ENCODE measurements around the gene ERFL.
"Not testable (repeated sequence)": the region's sequence is repeated elsewhere in the genome, so short reads cannot be mapped to it uniquely, and the experiment has no call there.

ERFL gene

GRCh38 chr19:41941410-41942202 is 13.4 kb upstream of the ERFL start:
- DNase-seq (ENCODE audit: low read depth) = no peak

- DNase-seq (ENCODE audit: low read depth) = no peak
Measured at GRCh38 chr19:41940731-41941409, 12.6 kb upstream of the ERFL start.

- no peak for DNase-seq (ENCODE audit: low read depth)
Measured at GRCh38 chr19:41939861-41940730, 11.8 kb upstream of the ERFL start.

- DNase-seq (ENCODE audit: low read depth) = not testable (repeated sequence)
Measured at GRCh38 chr19:41939209-41939608, 11.0 kb upstream of the ERFL start.

- DNase-seq (ENCODE audit: low read depth) = no peak
Measured at GRCh38 chr19:41937525-41938468, 9.5 kb upstream of the ERFL start.

- DNase-seq (ENCODE audit: low read depth) = no peak
Measured at GRCh38 chr19:41936961-41937360, 8.7 kb upstream of the ERFL start.

GRCh38 chr19:41936416-41936850 is 8.2 kb upstream of the ERFL start:
- no peak for DNase-seq (ENCODE audit: low read depth)

- DNase-seq (ENCODE audit: low read depth) = no peak
Measured at GRCh38 chr19:41935760-41936415, 7.6 kb upstream of the ERFL start.

- peak; percentile 36 for DNase-seq (ENCODE audit: low read depth)
Measured at GRCh38 chr19:41934849-41935374, 6.7 kb upstream of the ERFL start.

- no peak for DNase-seq (ENCODE audit: low read depth)
Measured at GRCh38 chr19:41933693-41934426, 5.6 kb upstream of the ERFL start.

- no peak for DNase-seq (ENCODE audit: low read depth)
Measured at GRCh38 chr19:41932720-41933332, 4.6 kb upstream of the ERFL start.

GRCh38 chr19:41932259-41932719 is 4.0 kb upstream of the ERFL start:
- DNase-seq (ENCODE audit: low read depth) = no peak

- no peak for DNase-seq (ENCODE audit: low read depth)
Measured at GRCh38 chr19:41930926-41931592, 2.8 kb upstream of the ERFL start.

GRCh38 chr19:41930322-41930722 is 2.1 kb upstream of the ERFL start:
- no peak for DNase-seq (ENCODE audit: low read depth)

GRCh38 chr19:41929536-41930071 is 1.4 kb upstream of the ERFL start:
- DNase-seq (ENCODE audit: low read depth) = no peak

- DNase-seq (ENCODE audit: low read depth) = no peak
Measured at GRCh38 chr19:41928754-41929535, 696 bp upstream of the ERFL start.

- DNase-seq (ENCODE audit: low read depth) = no peak
Measured at GRCh38 chr19:41927497-41928192, 604 bp downstream of the ERFL start.

Measured in amniotic epithelial cell (primary cell).